GM19193 (cell line): ENCODE data around the gene YBX2.
A peak's percentile ranks its signal among the peaks of the same experiment; 100 is the strongest.

Experiments used
- POLR2A ChIP-seq: IDR thresholded peaks from 4 replicates; pipeline ENCODE4 v1.6.1; 2011; ENCODE audit not compliant: insufficient read depth, insufficient read length; ENCODE audit errors: extremely low read depth

Gene YBX2

DNA sequence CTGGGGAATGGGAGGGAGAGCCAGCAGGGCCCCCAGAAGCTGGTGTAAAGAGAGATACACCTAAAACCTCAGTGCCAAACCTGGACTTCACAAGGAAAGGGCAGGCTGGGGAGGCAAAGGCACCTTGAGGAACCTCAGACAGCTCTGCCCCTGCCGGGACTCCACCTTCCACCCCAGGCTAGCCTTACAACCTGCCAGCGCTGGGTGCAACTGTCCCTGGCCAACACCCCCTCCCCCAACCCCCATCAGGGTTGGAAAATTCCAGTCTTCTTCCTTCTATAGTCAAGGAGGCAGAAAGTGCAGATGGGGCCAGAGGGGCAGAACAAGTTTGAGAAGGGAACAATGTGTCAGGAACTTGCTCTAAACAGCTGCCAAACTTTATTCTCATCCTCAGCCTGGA, 2.2 kb downstream of the YBX2 start:
- no peak for TF ChIP-seq POLR2A

DNA sequence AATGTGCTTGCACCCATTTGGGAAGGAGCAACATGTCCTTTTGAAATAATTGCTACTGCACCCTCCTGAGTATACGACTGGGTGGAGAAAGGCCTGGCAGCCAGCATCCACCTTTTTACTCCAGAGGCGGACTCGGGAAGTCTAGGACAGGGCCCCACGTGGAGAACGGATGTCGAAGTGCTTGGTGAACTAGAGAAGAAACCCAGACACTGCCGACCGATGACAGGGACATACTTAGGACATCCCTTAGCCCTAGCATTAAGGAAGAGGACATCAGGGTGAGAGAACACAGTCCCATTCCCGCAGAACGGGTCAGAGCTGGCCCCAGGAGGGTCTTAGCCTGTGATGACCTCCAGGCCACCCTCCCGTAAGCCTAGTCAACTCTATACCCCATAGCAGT, 3.8 kb downstream of the YBX2 start:
- no peak for TF ChIP-seq POLR2A

DNA sequence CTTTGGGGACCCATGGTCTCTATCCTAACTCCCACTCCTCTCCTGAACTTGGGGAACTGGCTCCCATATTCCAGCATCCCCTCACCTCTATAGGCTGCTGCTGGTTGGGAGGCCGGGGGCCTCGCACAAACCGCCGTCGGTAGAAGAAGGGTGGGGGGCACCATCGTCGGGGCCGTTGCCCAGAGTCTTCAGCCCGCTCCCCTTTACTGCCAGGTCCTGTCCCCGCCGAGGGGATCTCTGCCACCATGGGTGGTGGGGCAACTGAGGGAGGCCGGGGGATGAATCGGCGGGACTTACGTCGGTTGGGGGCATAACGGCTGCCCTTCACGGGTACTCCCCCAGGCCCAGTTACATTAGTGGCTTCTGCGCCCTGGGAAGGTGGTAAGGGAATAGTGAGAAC, 4.3 kb downstream of the YBX2 start:
- TF ChIP-seq POLR2A = no peak

DNA sequence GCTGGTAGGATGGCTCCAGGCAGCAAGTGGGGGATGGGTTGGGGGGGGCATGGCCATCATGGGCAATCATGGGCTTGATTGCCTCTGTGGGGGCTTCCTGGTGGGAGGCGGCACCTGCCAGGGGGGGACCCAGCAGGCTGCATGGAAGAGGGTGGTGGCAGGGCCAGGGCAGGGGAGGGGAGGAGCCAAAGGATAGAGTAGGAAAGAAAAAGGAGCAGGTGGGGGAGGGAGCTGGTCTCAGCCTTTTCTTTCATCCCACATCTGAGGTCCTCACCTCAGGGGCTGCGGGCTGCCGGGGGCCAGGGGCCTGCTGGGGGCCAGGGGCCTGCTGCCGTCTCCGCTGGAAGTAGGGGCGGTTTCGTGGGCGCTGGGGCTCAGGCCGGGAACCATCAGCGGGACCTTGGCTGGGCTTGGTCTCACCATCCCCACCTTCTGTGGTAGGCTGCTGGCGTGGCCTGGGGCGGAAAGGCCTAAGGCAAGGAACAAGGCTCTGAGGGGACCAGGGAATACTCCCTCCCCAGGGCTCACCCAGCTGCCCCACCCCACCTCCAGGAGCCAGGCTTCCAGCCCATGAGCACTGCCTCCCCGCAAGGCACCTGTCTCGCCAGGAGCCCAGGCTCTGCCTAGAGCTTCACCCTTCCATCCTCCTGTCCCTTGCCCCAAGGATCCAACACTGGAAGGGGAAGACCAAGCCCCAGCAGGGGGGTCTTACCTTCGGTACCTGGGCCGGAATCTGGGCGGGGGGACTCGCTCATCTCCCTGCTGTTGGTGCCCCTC, 5.0 kb downstream of the YBX2 start:
- no peak for TF ChIP-seq POLR2A

DNA sequence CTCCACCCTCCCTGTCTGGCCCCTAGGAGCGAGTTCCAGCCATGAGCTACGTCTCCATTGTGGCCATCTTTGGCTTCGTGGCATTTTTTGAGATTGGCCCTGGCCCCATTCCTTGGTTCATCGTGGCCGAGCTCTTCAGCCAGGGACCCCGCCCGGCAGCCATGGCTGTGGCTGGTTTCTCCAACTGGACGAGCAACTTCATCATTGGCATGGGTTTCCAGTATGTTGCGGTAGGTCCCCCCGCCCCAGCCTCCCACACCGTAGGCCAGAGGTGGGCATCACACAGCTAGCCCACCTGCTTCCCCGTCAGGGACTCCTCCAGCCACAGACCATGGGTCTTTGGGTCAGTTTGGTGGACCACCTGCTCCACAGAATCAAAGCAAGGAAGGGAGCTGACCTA, 8.8 kb downstream of the YBX2 start:
- no peak for TF ChIP-seq POLR2A

DNA sequence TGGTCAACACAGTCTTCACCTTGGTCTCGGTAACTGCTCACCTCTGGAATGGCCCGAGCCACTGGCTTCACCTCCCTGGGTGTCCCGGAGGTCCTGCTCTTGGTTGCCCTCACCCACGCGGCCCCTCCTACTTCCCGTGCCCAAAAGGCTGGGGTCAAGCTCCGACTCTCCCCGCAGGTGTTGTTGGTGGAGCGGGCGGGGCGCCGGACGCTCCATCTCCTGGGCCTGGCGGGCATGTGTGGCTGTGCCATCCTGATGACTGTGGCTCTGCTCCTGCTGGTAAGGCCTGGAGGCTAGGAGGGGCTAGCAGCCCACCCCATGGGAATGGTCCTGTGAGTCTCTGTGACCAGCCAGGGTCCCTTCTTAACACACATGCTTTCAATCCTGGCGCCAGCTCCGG, 9.5 kb downstream of the YBX2 start:
- TF ChIP-seq POLR2A = no peak

DNA sequence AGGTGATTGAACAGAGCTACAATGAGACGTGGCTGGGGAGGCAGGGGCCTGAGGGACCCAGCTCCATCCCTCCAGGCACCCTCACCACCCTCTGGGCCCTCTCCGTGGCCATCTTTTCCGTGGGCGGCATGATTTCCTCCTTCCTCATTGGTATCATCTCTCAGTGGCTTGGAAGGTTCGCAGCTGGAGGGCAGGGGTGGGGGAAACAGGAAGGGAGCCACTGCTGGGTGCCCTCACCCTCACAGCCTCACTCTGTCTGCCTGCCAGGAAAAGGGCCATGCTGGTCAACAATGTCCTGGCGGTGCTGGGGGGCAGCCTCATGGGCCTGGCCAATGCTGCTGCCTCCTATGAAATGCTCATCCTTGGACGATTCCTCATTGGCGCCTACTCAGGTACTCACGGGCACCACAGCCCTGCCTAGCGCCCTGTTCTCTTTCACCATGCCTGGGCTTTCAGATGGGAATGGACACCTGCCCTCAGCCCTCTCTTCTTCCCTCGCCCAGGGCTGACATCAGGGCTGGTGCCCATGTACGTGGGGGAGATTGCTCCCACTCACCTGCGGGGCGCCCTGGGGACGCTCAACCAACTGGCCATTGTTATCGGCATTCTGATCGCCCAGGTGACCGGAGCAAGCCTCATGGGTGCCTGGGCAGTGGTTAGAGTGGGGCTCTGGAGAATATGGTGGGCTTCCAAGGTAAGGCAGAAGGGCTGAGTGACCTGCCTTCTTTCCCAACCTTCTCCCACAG, 10.8 kb downstream of the YBX2 start:
- no peak for TF ChIP-seq POLR2A

DNA sequence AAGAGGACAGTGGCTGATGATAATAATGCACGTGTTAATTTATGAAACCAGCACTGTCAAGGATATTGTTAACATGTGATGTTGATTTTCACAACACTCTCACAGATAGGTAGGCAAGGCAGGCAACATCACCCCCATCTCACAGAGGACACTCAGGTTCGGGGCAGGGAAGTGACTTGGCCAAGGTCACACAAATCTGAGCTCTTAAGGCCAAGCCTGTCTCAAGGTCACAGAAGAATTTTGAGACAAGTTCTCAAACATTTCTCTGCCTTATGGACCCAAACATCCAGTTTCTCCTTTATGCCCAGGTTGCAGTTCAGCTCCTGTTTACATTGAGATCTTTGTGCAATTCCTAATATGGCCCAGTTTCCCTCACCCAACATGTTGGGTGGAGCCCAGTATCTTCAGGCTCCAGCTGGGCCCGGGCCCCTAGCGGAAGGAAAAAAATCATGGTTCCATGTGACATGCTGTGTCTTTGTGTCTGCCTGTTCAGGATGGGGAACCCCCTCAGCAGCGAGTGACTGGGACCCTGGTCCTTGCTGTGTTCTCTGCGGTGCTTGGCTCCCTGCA, 11.6 kb downstream of the YBX2 start:
- no peak for TF ChIP-seq POLR2A

DNA sequence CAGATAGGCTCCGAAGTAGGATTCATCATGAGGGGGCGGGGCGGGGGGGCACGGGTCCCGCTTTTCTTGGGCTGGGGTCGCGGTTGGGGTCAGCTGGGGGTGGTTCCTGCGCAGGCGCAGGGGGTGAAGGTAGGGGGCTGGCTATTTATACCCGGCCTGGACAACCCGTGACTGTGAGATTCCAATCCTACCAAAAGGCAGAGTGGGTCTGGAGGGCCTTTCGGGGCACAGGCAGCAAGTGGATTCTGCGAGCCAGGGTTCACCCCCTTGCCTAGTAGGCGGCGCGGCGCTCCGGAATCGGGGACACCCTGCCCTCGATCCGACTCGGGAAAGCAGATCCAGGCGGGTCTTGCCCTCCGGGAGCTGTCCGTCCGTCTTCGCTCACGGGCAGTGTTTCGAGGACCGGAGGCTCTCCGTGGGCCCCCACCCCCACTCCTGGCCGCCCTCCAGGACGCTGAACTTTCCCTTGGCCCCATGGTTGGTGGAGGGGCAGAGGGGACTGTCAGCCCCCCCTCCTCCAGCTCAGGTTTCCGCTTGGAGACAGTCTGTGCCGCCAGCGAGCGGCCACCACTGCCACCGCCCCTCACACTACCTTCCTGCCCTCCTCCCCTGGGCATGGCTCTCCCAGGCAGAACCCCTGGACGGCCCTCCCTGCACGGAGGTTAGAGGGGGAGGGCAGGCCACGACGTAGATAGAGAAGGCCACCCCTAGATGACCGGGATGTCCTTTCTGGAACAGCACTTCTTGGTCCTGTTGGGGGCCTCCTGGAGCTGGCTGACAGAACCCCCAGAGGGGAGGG, 12.3 kb downstream of the YBX2 start:
- TF ChIP-seq POLR2A = no peak

DNA sequence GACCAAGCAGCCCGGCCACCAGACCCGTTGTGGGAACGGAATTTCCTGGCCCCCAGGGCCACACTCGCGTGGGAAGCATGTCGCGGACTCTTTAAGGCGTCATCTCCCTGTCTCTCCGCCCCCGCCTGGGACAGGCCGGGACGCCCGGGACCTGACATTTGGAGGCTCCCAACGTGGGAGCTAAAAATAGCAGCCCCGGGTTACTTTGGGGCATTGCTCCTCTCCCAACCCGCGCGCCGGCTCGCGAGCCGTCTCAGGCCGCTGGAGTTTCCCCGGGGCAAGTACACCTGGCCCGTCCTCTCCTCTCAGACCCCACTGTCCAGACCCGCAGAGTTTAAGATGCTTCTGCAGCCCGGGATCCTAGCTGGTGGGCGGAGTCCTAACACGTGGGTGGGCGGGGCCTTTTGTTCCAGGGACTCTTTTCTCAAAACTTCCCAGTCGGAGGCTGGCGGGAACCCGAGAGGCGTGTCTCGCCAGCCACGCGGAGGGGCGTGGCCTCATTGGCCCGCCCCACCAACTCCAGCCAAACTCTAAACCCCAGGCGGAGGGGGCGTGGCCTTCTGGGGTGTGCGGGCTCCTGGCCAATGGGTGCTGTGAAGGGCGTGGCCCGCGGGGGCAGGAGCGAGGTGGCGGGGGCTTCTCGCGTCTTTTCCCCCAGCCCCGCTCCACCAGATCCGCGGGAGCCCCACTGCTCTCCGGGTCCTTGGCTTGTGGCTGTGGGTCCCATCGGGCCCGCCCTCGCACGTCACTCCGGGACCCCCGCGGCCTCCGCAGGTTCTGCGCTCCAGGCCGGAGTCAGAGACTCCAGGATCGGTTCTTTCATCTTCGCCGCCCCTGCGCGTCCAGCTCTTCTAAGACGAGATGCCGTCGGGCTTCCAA, 13.1 kb downstream of the YBX2 start, which contains the start of gene SLC2A4:
SLC2A4 (plus strand) TSS at position 645 of the 879 bp plus-strand sequence; CDS start at position 862, 217 bp downstream.
- TF ChIP-seq POLR2A = peak; percentile 8

DNA sequence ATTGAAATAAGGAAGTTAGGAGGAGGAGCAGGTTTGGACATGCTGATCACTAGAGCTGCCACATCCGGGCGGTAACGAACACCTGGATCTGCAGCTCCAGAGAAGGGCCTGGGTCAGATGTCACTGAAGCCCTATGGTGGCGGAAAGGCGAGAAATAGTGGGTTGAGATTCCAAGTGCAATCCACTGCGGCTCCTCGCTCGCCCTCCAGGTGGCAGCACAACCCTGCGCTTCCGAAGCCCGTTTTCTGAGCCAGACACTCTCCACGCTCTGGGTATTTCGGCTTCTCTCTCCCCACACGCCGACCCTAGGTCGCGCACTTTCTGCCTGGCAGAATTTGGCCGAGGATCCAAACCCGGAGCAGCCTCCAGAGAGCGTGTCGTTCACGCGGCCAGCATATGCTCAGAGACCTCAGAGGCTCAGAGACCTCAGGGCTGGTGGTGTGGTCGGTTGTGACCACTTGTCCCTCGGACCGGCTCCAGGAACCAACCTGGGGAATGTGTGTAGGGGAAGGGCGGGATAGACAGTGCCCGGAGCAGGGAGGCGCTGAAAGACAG, 13.8 kb downstream of the YBX2 start:
- peak; percentile 7 for TF ChIP-seq POLR2A

DNA sequence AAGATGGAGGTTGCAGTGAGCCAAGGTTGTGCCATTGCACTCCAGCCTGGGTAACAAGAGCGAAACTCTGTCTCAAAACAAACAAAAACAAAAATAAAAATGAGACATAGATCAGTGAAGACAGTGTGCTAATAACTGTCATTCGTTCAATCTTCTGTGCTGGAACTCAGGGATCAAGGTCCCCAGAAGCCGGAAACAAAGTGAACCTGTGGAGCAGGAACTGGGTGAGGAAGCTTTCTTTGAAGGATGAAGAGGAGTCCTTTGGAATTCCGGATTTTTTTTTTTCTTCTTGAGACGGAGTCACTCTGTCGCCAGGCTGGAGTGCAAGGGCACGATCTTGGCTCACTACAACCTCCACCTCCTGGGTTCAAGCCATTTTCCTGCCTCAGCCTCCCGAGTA, 15.0 kb downstream of the YBX2 start:
- TF ChIP-seq POLR2A = no peak

DNA sequence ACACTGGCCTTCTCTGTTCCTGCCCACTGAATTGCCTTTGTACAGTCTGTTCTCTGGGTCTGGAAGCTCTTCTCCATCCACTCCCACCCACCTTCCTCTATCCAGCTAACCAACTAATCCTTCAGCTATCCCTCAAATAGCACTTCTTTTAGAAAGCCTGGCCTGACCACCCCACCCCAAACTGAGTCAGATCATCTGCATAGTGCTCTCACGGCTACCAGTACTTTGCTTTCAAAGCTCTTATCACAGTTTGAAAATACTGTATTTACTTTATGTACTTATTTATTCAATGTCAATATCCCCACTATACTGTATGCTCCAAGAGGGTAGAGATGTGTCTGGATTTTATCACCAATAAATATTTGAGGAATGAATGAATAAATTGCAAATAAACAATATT, 27.7 kb downstream of the YBX2 start:
- no peak for TF ChIP-seq POLR2A

DNA sequence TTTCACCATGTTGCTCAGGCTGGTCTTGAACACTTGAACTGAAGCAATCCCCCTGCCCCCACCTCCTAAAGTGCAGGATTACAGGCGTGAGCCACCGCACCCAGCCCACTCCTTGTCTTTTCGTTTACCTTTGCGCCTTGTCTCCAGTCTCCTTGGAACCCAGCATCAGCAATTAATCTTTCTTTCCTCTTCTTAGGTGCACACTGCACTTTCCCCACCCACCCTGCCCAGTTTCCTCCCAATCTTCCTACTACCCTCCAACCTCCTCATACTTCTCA, 30.7 kb downstream of the YBX2 start:
- no peak for TF ChIP-seq POLR2A
